Gastroesophageal sphincter (tissue), 4 donors: Measurements from ENCODE around the gene SAMD3. TPM values are rescaled to one million over a fixed set of nuclear protein-coding genes. Genes with fewer than 3 reads are reported as not detected.

Experiments used
- ATAC-seq: fragments of 150-250 bp; one replicate; pipeline ENCODE4 v1.9.1; 2016; ENCODE audit warnings: mild to moderate bottlenecking, moderate library complexity
- H3K27ac ChIP-seq, 4 donors: fragments of 200-600 bp; sonication (generic) in 3 of 4; 1 replicate in 3 of 4; 2 replicates in 1 of 4; pipeline ENCODE4 v1.5.1; 2016 to 2019
- H3K27me3 ChIP-seq: fragments of 200-600 bp; sonication (generic); one replicate; pipeline ENCODE4 v1.5.1; 2019
- H3K36me3 ChIP-seq, 2 donors: fragments of 200-600 bp; sonication (generic); one replicate each; pipeline ENCODE4 v1.5.1; 2019; ENCODE audit warnings: control low read depth in 1 of 2
- H3K4me1 ChIP-seq, 3 donors: fragments of 200-600 bp; sonication (generic); 1 replicate in 2 of 3; 2 replicates in 1 of 3; pipeline ENCODE4 v1.5.1; 2016 to 2019; ENCODE audit warnings: control low read depth in 2 of 3
- H3K4me3 ChIP-seq, 2 donors: fragments of 200-600 bp; sonication (generic); one replicate each; pipeline ENCODE4 v1.5.1; 2019; ENCODE audit warnings: mild to moderate bottlenecking in 1 of 2, moderate library complexity in 1 of 2
- H3K9me3 ChIP-seq, 3 donors: fragments of 200-600 bp; sonication (generic); one replicate each; pipeline ENCODE4 v1.5.1; 2017 to 2019; ENCODE audit warnings: control low read depth in 2 of 3
- CTCF ChIP-seq, 4 experiments: fragments of 200-600 bp in 2 of 4; fragments of 450-650 bp in 2 of 4; sonication (generic) in 1 of 4; IDR thresholded peaks; one replicate each; pipeline ENCODE4 v1.5.1; 2017 to 2019; ENCODE audit warnings: antibody characterized with exemption in 4 of 4, mild to moderate bottlenecking in 2 of 4, moderate library complexity in 2 of 4
- EP300 ChIP-seq: sonication (generic); formaldehyde crosslinking; IDR thresholded peaks from one replicate; pipeline ENCODE4 v1.6.1; 2017; ENCODE audit warnings: antibody characterized with exemption, mild to moderate bottlenecking
- POLR2A ChIP-seq, 2 donors: fragments of 450-650 bp; IDR thresholded peaks; one replicate each; pipeline ENCODE4 v1.6.1; 2017; ENCODE audit warnings: antibody characterized with exemption in 2 of 2, mild to moderate bottlenecking in 2 of 2, moderate library complexity in 1 of 2
- POLR2AphosphoS5 ChIP-seq: sonication (generic); formaldehyde crosslinking; IDR thresholded peaks from one replicate; pipeline ENCODE4 v1.6.1; 2017; ENCODE audit warnings: antibody characterized with exemption
- WGBS, 2 donors: methylation state at CpG; one replicate each; pipeline ENCODE4 v1.1.5; 2018; ENCODE audit warnings: low coverage in 1 of 2; 5-methylcytosine and 5-hydroxymethylcytosine counted together
- total RNA-seq, 4 donors: library from RNA; depleted of rRNA; stranded (reverse); fragments of >200 nt; gene quantifications; one replicate each; pipeline ENCODE4 v1.1.0, GENCODE V29; 2016

SAMD3 gene
- total RNA-seq, 4 donors from 2014 or later = 0.54 TPM; not detected in 3

- Histone ChIP-seq H3K4me1 (no peaks in the 10 kb centered on the region), H3K9me3 (no peaks in the 10 kb centered on the region), H3K27ac (no peak overlapping the region), H3K27me3 (no peaks in the 10 kb centered on the region), H3K4me3 (no peak overlapping the region), H3K36me3 (no peaks in the 10 kb centered on the region)
- TF ChIP-seq CTCF (IDR thresholded peaks at IDR 0.05) (no peak), POLR2AphosphoS5 (no peak), POLR2A (IDR thresholded peaks at IDR 0.05) (no peak), EP300 (no peak)
- WGBS, 2 donors = 67 to 72% methylated on average over 2 of the region's 2 CpGs
- no peak for ATAC-seq
Measured at GRCh38 chr6:130259557-130259956, 36.8 kb upstream of the SAMD3 start.

- Histone ChIP-seq H3K4me3 (no peak overlapping the region), H3K36me3 (no peaks in the 10 kb centered on the region), H3K4me1 (no peaks in the 10 kb centered on the region), H3K27me3 (no peaks in the 10 kb centered on the region), H3K27ac (no peak overlapping the region), H3K9me3 (no peaks in the 10 kb centered on the region)
- TF ChIP-seq EP300 (no peak), POLR2AphosphoS5 (no peak), CTCF (IDR thresholded peaks at IDR 0.05) (no peak), POLR2A (IDR thresholded peaks at IDR 0.05) (no peak)
- WGBS, 2 donors = 25 to 83% methylated on average over 1 of the region's 1 CpG
- ATAC-seq = no peak
Measured at GRCh38 chr6:130259140-130259539, 36.4 kb upstream of the SAMD3 start.

GRCh38 chr6:130252527-130253237, 29.9 kb upstream of the SAMD3 start:
- TF ChIP-seq EP300 (no peak), POLR2A (IDR thresholded peaks at IDR 0.05) (no peak), CTCF (IDR thresholded peaks at IDR 0.05) (no peak), POLR2AphosphoS5 (no peak)
- H3K4me3 ChIP-seq = no peak overlapping the region
- H3K4me1 ChIP-seq = no peaks in the 10 kb centered on the region
- no peak for ATAC-seq
- 56 to 57% methylated on average over 8 to 9 of the region's 9 CpGs for WGBS, 2 donors
- no peaks in the 10 kb centered on the region for H3K9me3 ChIP-seq
- H3K27ac ChIP-seq = no peak overlapping the region
- H3K27me3 ChIP-seq = no peaks in the 10 kb centered on the region
- no peaks in the 10 kb centered on the region for H3K36me3 ChIP-seq

GRCh38 chr6:130245267-130245666, 22.5 kb upstream of the SAMD3 start:
- no peaks in the 10 kb centered on the region for H3K27me3 ChIP-seq
- TF ChIP-seq CTCF (IDR thresholded peaks at IDR 0.05) = no peak
- no peak for TF ChIP-seq POLR2AphosphoS5
- no peak for TF ChIP-seq POLR2A (IDR thresholded peaks at IDR 0.05)
- no peak for TF ChIP-seq EP300
- H3K36me3 ChIP-seq = no peaks in the 10 kb centered on the region
- ATAC-seq = no peak
- no peak overlapping the region for H3K27ac ChIP-seq
- H3K9me3 ChIP-seq = no peaks in the 10 kb centered on the region
- H3K4me1 ChIP-seq = no peaks in the 10 kb centered on the region
- WGBS, 2 donors = 69 to 71% methylated on average over 1 to 2 of the region's 2 CpGs
- H3K4me3 ChIP-seq = no peak overlapping the region

- H3K27me3 ChIP-seq = no peaks in the 10 kb centered on the region
- H3K36me3 ChIP-seq = no peaks in the 10 kb centered on the region
- ATAC-seq = no peak
- H3K9me3 ChIP-seq = no peaks in the 10 kb centered on the region
- 85% methylated on average over 2 of the region's 2 CpGs for WGBS, 2 donors
- no peak overlapping the region for H3K27ac ChIP-seq
- H3K4me1 ChIP-seq = no peaks in the 10 kb centered on the region
- TF ChIP-seq CTCF (IDR thresholded peaks at IDR 0.05) (no peak), EP300 (no peak), POLR2AphosphoS5 (no peak), POLR2A (IDR thresholded peaks at IDR 0.05) (no peak)
- no peak overlapping the region for H3K4me3 ChIP-seq
Measured at GRCh38 chr6:130244728-130245127, 22.0 kb upstream of the SAMD3 start.
